Measurements from ENCODE around the gene UPF3A.
"Not testable (repeated sequence)": the region's sequence is repeated elsewhere in the genome, so short reads cannot be mapped to it uniquely, and the experiment has no call there.

UPF3A gene

DNA sequence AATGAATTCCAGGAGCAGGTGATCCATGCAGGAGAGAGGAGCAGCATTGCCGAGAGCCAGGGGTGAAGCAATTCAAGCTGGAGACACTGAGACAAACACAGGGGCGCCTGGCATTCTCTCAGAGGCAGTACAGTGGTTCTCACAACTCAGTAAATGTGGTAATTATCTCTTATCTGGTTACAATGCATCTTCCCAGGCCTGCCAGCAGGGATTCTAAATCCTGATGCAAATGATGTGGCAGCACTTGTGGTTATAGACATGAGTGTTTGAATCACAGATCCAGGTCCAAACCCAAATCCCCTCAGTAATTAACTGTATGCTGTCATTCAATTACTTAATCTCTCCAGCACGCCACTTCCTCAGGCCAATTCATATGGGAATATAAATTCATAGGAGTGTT is 52.5 kb downstream of the UPF3A start:
- in situ Hi-C loops (cut with MboI; ENCODE audit: low sequenced_read_pairs): not testable (repeated sequence)

DNA sequence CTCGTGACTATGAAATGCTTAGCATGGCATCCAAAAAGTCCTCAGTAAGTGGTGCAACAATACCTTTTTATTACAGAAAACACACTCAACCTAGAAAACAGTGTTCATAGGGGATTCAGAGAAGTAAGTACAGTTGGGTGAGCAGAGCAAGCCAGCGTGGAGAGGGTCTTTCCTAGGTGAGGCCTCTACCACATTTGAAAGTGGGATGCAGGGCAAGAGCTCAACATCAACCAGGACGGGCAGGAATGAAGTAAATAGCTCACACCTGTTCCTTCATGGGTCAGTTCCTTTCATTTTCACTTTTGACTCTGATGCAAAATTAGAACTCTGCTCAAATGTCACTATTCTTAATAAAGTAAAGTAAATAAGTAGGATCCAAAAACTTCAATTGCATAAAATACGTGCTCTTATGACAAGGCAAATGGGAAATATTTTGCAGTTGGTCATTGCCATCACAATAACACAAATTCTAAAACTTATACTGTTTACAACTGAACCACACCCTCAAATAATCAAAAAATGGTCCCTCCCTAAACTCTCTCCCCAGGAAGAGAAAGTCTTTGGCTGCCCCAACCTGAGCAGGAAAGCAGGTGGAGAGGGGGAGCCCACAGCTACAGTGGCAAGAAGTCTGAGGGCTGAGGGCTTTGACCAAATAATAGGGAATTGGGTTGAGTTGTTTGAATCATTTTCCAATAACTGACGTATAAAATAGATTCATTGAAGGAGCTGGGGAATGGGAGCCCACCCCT is 53.1 kb downstream of the UPF3A start:
- in situ Hi-C loops (cut with MboI; ENCODE audit: low sequenced_read_pairs): no loop called here

DNA sequence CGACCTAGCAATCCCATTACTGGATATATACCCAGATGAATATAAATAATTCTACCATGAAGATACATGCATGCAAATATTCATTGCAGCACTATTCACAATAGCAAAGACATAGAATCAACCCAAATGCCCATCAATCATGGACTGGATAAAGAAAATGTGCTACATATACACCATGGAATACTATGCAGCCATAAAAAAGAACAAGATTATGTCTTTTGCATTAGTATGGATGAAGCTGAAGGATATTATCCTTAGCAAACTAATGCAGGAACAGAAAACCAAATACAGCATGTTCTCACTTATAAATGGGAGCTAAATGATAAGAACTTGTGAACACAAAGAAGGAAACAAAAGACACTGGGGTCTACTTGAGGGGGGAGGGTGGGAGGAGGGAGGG is 55.1 kb downstream of the UPF3A start:
- in situ Hi-C loops (cut with MboI; ENCODE audit: low sequenced_read_pairs): not testable (repeated sequence)

DNA sequence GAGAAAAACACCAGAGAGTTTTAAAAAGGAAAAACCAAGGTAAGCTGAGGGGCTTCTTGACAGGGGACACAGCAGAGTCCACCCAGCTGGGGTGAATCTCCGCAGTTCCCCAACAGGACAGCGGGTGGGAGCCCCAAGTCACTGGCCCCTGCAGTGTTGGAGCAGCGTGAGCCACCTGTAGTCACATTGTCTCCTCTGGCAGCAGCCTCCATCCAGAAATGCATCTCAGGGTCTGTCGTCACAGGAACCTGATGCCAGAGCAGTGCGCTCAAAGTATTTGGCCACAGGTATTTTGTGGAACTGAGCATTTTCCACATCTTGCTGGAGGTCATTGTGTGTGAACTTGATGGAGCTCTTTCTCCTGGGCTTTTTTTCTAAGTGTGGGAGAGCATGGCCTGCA is 57.6 kb downstream of the UPF3A start:
- in situ Hi-C loops (cut with MboI; ENCODE audit: low sequenced_read_pairs): no loop called here

DNA sequence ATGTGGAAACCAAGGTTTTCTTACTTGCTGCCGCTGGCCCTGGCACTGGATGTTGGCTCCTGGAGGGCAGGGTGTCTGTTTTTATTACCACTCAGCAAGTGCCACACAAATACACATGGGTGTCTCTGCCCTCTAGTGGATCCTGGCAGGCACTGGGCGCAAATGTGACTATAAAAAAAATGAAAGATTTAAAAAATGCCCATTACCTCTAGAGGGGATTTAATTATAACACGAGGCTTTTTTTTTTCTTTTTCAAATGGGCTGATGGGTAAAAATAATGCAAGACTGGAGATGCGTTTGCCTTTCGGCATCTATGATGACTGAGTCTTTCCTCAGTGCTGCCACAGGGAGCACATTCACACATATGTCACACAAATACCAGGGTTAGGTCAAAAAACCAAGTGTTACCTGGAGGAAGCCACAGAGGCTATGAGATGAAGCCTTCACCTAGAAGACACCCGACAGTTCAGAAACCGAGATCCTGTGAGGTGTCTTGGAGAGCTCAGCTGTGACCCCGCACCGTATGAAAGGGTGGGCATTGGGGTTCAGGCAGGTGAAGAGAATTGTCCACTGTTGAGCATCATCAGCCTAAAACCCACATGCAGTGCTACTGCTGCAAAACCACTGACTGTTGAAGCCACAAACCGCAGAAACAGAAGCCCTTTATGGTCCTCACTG is 58.6 kb downstream of the UPF3A start:
- in situ Hi-C loops (cut with MboI; ENCODE audit: low sequenced_read_pairs): no loop called here

DNA sequence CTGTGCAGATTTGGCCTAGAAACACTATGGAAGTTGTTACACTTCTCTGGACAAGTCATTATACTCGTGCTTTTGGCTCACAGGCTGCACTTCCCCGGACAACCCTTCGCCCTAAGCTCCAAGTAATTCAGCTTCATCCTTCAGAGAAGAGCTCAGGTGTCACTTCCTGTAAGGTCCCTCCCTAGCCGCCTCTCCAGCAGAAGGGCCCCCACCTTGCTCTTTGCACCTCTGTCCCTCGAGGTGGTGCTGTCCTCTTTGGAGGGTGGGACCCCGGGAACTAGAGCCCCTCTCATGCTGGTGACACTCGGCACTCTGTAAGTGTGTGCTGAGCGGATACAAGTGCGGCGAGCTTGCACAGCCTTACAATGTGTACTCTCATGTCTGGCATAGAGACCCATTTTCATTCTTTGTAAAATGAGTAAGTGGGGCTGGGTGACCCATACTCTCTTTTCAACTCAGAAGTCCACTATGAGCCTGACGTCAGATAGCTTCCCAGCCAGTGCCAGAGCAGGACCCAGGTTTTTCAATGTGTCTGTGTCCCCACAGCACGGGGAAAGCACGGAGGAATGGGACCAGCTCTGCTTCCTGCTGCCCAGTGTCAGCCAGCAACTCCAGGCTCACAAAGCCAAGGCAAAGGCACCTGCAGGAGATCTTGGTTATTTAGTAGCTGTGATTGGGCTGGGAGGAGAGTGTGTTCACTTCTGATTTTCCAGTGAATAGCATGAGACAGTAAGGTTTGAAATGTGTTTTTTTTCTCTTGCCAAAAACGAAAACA is 59.8 kb downstream of the UPF3A start:
- in situ Hi-C loops (cut with MboI; ENCODE audit: low sequenced_read_pairs): no loop called here

DNA sequence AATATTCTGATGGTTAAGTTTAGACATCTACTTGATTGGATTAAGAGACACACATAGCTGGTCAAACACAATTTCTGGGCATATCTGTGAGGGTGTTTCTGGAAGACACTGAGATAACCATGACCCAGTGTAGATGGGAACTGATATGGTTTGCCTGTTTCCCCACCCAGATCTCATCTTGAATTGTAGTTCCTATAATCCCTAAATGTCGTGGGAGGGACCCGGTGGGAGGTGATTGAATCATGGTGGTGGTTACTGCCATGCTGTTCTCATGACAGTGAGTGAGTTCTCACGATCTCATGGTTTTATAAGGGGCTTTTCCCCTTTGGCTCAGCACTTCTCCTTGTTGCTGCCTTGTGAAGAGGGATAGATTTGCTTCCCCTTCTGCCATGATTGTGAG is 65.9 kb downstream of the UPF3A start:
- in situ Hi-C loops (cut with MboI; ENCODE audit: low sequenced_read_pairs): not testable (repeated sequence)

DNA sequence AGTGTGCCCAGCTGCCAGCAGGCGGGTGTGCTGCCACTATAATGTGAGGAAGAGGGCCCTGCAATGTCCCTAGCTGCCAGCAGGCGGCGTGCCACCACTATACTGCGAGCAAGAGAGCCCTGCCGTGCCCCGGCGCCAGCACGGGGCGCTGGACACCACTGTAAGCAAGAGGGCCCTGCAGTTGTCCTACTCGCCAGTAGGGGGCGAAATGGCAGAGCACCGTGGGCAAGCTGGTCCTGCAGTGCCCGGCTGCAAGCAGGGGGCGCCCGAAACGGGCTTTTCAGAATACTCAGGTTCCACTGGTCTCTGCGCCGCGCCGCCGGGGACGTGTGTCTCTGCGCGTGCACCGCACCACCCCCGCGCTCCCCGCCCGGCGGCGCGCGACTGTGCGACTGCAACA is 71.4 kb downstream of the UPF3A start:
- in situ Hi-C loops (cut with MboI; ENCODE audit: low sequenced_read_pairs): not testable (repeated sequence)

DNA sequence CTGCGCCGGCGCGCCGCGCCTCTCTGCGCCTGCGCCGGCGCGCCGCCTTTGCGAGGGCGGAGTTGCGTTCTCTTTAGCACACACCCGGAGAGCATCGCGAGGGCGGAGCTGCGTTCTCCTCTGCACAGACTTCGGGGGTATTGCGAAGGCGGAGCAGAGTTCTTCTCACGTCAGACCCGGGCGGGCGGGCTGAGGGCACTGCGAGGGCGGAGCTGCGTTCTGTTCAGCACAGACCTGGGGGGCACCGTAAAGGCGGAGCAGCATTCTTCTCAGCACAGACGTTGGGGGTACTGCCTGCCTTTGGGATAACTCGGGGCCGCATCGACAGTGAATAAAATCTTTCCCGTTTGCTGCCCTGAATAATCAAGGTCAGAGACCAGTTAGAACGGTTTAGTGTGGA is 72.0 kb downstream of the UPF3A start:
- in situ Hi-C loops (cut with MboI; ENCODE audit: low sequenced_read_pairs): not testable (repeated sequence)

Data from HL-60/S4 treated with phorbol 12-myristate 13-acetate at 8.2 ng/mL for 4 days and 3 days (cell line).